Prostate gland (tissue), 2 donors: ENCODE measurements around the gene CDC34. TPM values are rescaled to one million over a fixed set of nuclear protein-coding genes. Genes with fewer than 3 reads are reported as not detected.

Source experiments
- DNase-seq: peaks from one replicate; pipeline ENCODE4 v3.0.0-alpha.2; 2019; ENCODE audit warnings: low spot score
- H3K27ac ChIP-seq, 2 donors: fragments of 200-600 bp; sonication (generic); 2 replicates each; pipeline ENCODE4 v1.5.1; 2017 to 2019
- H3K27me3 ChIP-seq: fragments of 200-600 bp; sonication (generic); replicated peaks from 2 replicates; pipeline ENCODE4 v1.5.1; 2019; ENCODE audit not compliant: insufficient read depth
- H3K36me3 ChIP-seq, 2 donors: fragments of 200-600 bp; sonication (generic); 1 replicate in 1 of 2; 2 replicates in 1 of 2; pipeline versions ENCODE4 v1.5.1 to v1.8.1; 2017 to 2019
- H3K4me1 ChIP-seq: fragments of 200-600 bp; sonication (generic); replicated peaks from 2 replicates; pipeline ENCODE4 v1.5.1; 2019
- H3K4me3 ChIP-seq, 2 donors: fragments of 200-600 bp; sonication (generic); 2 replicates each; pipeline ENCODE4 v1.5.1; 2017 to 2019
- H3K9me3 ChIP-seq: fragments of 200-600 bp; sonication (generic); 2 replicates; pipeline ENCODE4 v1.5.1; 2017
- CTCF ChIP-seq, 4 experiments: fragments of 200-600 bp in 2 of 4; fragments of 450-650 bp in 2 of 4; sonication (generic) in 2 of 4; IDR thresholded peaks; 1 replicate in 3 of 4; 2 replicates in 1 of 4; pipeline ENCODE4 v1.5.1; 2016 to 2019; ENCODE audit warnings: antibody characterized with exemption in 4 of 4, mild to moderate bottlenecking in 2 of 4, moderate library complexity in 2 of 4
- POLR2A ChIP-seq: fragments of 450-650 bp; IDR thresholded peaks from one replicate; pipeline ENCODE4 v1.6.1; 2016; ENCODE audit warnings: antibody characterized with exemption, mild to moderate bottlenecking
- POLR2AphosphoS5 ChIP-seq: sonication (generic); formaldehyde crosslinking; IDR thresholded peaks from one replicate; pipeline ENCODE4 v1.6.1; 2017; ENCODE audit warnings: antibody characterized with exemption
- WGBS: methylation state at CpG from one replicate; pipeline ENCODE4 v1.1.5; 2018; 5-methylcytosine and 5-hydroxymethylcytosine counted together
- intact Hi-C: fragments of 100-400 bp; cut with DNase I; formaldehyde crosslinking; loops from one replicate; pipeline ENCODE4 v1.14.2; 2022
- total RNA-seq, 2 donors: library from RNA; depleted of rRNA; stranded (reverse); fragments of >200 nt; gene quantifications; one replicate each; pipeline ENCODE4 v1.1.0, GENCODE V29; 2016

The CDC34 gene
- total RNA-seq, 2 donors from 2014 or later = 93.4 to 159 TPM

- TF ChIP-seq POLR2A (no peak), CTCF (IDR thresholded peaks at IDR 0.05) (no peak), POLR2AphosphoS5 (peak; percentile 9)
- Histone ChIP-seq H3K27me3 (no peaks in the 10 kb centered on the region), H3K9me3 (no peaks in the 10 kb centered on the region), H3K4me1 (peaks cover 17% of the 10 kb centered on the region), H3K27ac (peak overlapping the region; percentile 78 to 87), H3K36me3 (no peaks in the 10 kb centered on the region), H3K4me3 (peak overlapping the region; percentile 97 to 99)
- peak; percentile 45 for DNase-seq
- intact Hi-C loops = loop anchor here (5.0 kb wide), 1 partner anchor 39 kb away; the partner anchor contains the start of gene CDC34
- WGBS = 5% methylated on average over 45 of the region's 45 CpGs
Observed at GRCh38 chr19:570937-571565, 39.5 kb downstream of the CDC34 start.

DNA sequence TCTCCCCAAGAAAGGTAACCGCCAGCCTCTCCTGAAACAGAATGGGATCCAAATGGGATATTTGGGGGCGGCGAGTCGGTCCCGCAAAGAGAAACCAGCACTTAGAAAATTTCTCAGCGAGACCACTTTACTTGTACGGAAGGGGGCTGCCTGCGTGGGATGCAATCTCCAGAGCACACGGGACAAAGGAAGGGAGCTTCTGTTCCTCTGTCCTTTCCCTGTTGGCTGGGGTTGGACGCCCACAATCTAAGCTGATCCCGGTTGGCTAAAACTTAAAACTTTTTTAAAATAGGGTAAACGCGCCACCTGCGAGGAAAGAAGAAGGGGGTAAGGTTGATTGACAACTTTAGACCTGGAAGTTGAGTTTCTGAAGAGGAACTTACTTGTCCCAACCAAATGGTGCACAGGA lies 40.0 kb downstream of the CDC34 start:
- TF ChIP-seq POLR2AphosphoS5 (no peak), CTCF (IDR thresholded peaks at IDR 0.05) (no peak), POLR2A (no peak)
- Histone ChIP-seq H3K4me3 (peak overlapping the region; percentile 97 to 99), H3K27ac (peak overlapping the region; percentile 78 to 87), H3K9me3 (no peaks in the 10 kb centered on the region), H3K27me3 (no peaks in the 10 kb centered on the region), H3K36me3 (no peaks in the 10 kb centered on the region), H3K4me1 (peaks cover 18% of the 10 kb centered on the region)
- intact Hi-C loops = loop anchor here (5.0 kb wide), 1 partner anchor 39 kb away; the partner anchor contains the start of gene CDC34
- 2% methylated on average over 14 of the region's 14 CpGs for WGBS
- no peak for DNase-seq

DNA sequence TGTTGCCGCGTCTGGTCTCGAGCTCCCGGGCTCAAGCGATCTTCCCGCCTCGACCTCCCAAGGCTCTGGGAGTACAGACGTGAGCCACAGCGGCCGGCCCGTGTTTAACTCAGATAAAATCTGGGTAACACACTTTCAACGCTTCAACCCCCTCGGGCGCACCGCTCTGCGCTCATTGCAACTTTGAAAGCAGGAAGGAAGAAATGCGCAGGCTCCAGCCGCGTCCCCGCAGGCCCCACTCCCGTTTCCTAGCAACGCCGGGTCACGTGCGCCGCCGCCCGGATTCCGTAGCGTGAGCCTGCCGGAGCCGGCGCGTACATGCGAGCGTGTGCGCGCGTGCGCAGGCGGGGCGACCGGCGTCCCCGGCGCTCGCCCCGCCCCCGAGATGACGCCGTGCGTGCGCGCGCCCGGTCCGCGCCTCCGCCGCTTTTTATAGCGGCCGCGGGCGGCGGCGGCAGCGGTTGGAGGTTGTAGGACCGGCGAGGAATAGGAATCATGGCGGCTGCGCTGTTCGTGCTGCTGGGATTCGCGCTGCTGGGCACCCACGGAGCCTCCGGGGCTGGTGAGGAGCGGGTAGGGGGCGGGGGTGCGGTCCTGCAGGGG lies 40.7 kb downstream of the CDC34 start, which contains the start of gene BSG:
TSS of gene BSG (plus strand) at position 457 of the 603 bp plus-strand sequence. CDS start at position 496, 39 bp downstream.
- no peaks in the 10 kb centered on the region for H3K27me3 ChIP-seq
- H3K27ac ChIP-seq = peak within 1 kb of the TSS; percentile 85 to 87
- under 1% methylated on average over 78 of the region's 79 CpGs for WGBS
- TF ChIP-seq CTCF (IDR thresholded peaks at IDR 0.05) = peak in 2 of 4 experiments; percentile 21 to 38
- TF ChIP-seq POLR2A = peak; percentile 93
- peak; percentile 93 for TF ChIP-seq POLR2AphosphoS5
- no peaks in the 10 kb centered on the region for H3K9me3 ChIP-seq
- peak; percentile 98 for DNase-seq
- H3K4me3 ChIP-seq = peak within 1 kb of the TSS; percentile 97 to 99
- intact Hi-C loops = loop anchor here (5.0 kb wide), 1 partner anchor 40 kb away; the partner anchor contains the start of gene CDC34
- H3K36me3 ChIP-seq = no peaks in the 10 kb centered on the region
- peaks cover 18% of the 10 kb centered on the region for H3K4me1 ChIP-seq

GRCh38 chr19:572743-573518 lies 41.4 kb downstream of the CDC34 start:
- no peak for DNase-seq
- TF ChIP-seq POLR2A (no peak), POLR2AphosphoS5 (no peak), CTCF (IDR thresholded peaks at IDR 0.05) (no peak)
- Histone ChIP-seq H3K27ac (peak overlapping the region; percentile 85 to 87), H3K4me1 (peaks cover 18% of the 10 kb centered on the region), H3K36me3 (no peaks in the 10 kb centered on the region), H3K9me3 (no peaks in the 10 kb centered on the region), H3K4me3 (peak overlapping the region; percentile 97 to 99), H3K27me3 (no peaks in the 10 kb centered on the region)
- WGBS = under 1% methylated on average over 38 of the region's 55 CpGs
- intact Hi-C loops = loop anchor here (5.0 kb wide), 1 partner anchor 41 kb away; the partner anchor contains the start of gene CDC34
